HL-60 (cell line): ENCODE results near the gene RPL12.

ENCODE experiments used
- CTCF ChIP-seq: IDR thresholded peaks from one replicate; pipeline ENCODE4 v1.5.1; 2011; ENCODE audit warnings: low read length, control low read depth, inconsistent platforms; ENCODE audit not compliant: insufficient read depth
- SPI1 ChIP-seq: IDR thresholded peaks from 2 replicates; pipeline ENCODE4 v1.6.1; 2012; ENCODE audit warnings: low read depth, mild to moderate bottlenecking, borderline replicate concordance

- TF ChIP-seq SPI1: no peak
- no peak for TF ChIP-seq CTCF
These were observed 48.7 kb downstream of the RPL12 start for GRCh38 chr9:127402401-127403090.
